HG03558 (cell line): ENCODE results near the gene FHIT.

ENCODE experiments used
- ATAC-seq: cut with Tn5 transposase; IDR thresholded peaks from one replicate; pipeline ENCODE4 v1.9.1; 2021; ENCODE audit warnings: moderate number of reproducible peaks; ENCODE audit not compliant: unreplicated experiment; ENCODE audit errors: extremely low read depth

Gene FHIT

GRCh38 chr3:60228823-60229222 lies 1022.4 kb downstream of the FHIT start:
- no peak for ATAC-seq

- no peak for ATAC-seq
Measured at GRCh38 chr3:60226912-60227311, 1024.3 kb downstream of the FHIT start.

GRCh38 chr3:60225848-60226247 lies 1025.4 kb downstream of the FHIT start:
- ATAC-seq, result no peak

- no peak for ATAC-seq
Measured at GRCh38 chr3:60220768-60221167, 1030.5 kb downstream of the FHIT start.

GRCh38 chr3:60219501-60219900 lies 1031.8 kb downstream of the FHIT start:
- no peak for ATAC-seq

GRCh38 chr3:60217156-60217911 lies 1033.9 kb downstream of the FHIT start:
- ATAC-seq, result no peak

GRCh38 chr3:60216462-60217075 lies 1034.7 kb downstream of the FHIT start:
- ATAC-seq, result no peak

GRCh38 chr3:60215946-60216345 lies 1035.3 kb downstream of the FHIT start:
- no peak for ATAC-seq

GRCh38 chr3:60207905-60208304 lies 1043.3 kb downstream of the FHIT start:
- no peak for ATAC-seq

GRCh38 chr3:60206206-60206605 lies 1045.0 kb downstream of the FHIT start:
- ATAC-seq, result no peak

- no peak for ATAC-seq
Measured at GRCh38 chr3:60202052-60202726, 1049.1 kb downstream of the FHIT start.

- ATAC-seq, result no peak
Measured at GRCh38 chr3:60199306-60199705, 1051.9 kb downstream of the FHIT start.

- no peak for ATAC-seq
Measured at GRCh38 chr3:60198179-60198720, 1053.0 kb downstream of the FHIT start.

- ATAC-seq, result no peak
Measured at GRCh38 chr3:60192297-60193114, 1058.7 kb downstream of the FHIT start.

GRCh38 chr3:60190073-60190472 lies 1061.2 kb downstream of the FHIT start:
- no peak for ATAC-seq

GRCh38 chr3:60189304-60189703 lies 1061.9 kb downstream of the FHIT start:
- ATAC-seq, result no peak

- ATAC-seq, result no peak
Measured at GRCh38 chr3:60188803-60189202, 1062.4 kb downstream of the FHIT start.

- ATAC-seq, result no peak
Measured at GRCh38 chr3:60187343-60187742, 1063.9 kb downstream of the FHIT start.

GRCh38 chr3:60186359-60186758 lies 1064.9 kb downstream of the FHIT start:
- no peak for ATAC-seq

- ATAC-seq, result no peak
Measured at GRCh38 chr3:60185161-60185560, 1066.1 kb downstream of the FHIT start.
